ELF-1 (cell line): Measurements from ENCODE around the gene MLX.
"Not testable (repeated sequence)": the region's sequence is repeated elsewhere in the genome, so short reads cannot be mapped to it uniquely, and the experiment has no call there.

Source experiments
- DNase-seq: peaks from one replicate; pipeline ENCODE4 v3.0.0-alpha.2; 2016; ENCODE audit warnings: low read depth, low spot score

Gene MLX

DNA sequence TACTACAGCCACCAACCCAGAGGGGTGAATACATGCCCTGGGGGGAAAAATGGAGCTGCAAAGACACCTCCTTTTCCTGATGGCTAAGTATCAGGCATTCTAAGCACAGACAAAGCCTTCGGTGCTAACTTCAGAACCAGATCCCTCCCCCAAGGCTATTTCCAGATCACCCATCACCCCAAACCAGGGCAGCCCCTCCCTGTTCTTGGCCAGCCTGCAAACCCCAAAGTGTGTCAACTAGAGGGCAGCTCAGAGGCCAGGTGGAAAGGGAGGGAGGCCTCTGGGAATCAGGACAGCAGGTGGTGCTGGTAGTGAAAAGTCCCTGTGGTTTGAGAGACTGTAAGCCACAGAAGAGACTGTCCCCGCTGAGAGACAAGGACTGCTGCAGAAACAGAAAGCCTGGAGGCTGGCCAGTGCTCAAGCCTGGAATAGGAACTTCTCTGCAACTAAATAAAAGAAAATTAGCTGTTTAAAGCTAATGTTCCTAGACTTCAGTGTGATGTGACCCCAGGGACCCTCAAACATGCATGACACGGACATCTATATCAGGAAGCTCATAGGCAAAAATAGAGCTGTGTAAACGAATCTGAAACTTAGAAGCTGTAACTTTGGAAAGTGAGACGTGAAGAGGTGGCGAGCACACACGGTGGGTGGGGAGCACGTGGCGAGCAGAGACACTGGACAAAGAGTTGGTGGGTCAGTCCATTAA, 51.7 kb downstream of the MLX start:
- peak; percentile 81 for DNase-seq

DNA sequence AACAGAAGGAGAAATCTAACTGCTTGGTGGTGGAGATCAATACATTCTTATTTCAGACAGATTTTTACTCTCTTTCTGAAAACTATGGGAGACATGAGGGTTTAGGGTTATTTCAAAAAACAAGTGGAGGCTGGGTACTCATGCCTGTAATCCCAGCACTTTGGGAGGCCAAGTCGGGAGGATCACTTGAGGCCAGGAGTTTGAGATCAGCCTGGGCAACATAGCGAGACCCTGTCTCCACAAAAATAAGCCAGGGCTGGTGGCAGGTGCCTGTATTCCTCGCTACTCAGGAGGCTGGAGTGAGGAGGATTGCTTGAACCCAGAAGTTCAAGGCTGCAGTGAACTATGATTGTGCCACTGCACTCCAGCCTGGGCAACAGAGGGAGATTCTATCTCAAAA, 55.1 kb downstream of the MLX start:
- DNase-seq, result not testable (repeated sequence)
